Heart left ventricle (tissue), 16 donors: ENCODE results near the gene CLEC16A. TPM values are rescaled to one million over a fixed set of nuclear protein-coding genes. Genes with fewer than 3 reads are reported as not detected.

Experiments
- ATAC-seq, 4 donors: fragments of 200-7000 bp; cut with Tn5 transposase; one replicate each; pipeline ENCODE4 v1.9.1; 2020 to 2022; ENCODE audit warnings: moderate library complexity in 4 of 4, mild to moderate bottlenecking in 3 of 4, moderate number of reproducible peaks in 1 of 4
- DNase-seq, 5 donors: peaks; one replicate each; pipeline ENCODE4 v3.0.0-alpha.2; 2020
- H3K27ac ChIP-seq, 12 donors: fragments of 200-600 bp; sonication (generic) in 4 of 12; one replicate each; pipeline versions ENCODE4 v1.5.0 to v1.8.0; 2016 to 2022; ENCODE audit warnings: mild to moderate bottlenecking in 2 of 12
- H3K27me3 ChIP-seq, 9 donors: fragments of 200-600 bp; sonication (generic) in 2 of 9; one replicate each; pipeline versions ENCODE4 v1.5.1 to v1.8.0; 2016 to 2022; ENCODE audit warnings: mild to moderate bottlenecking in 3 of 9
- H3K36me3 ChIP-seq, 9 donors: fragments of 200-600 bp; sonication (generic) in 2 of 9; one replicate each; pipeline versions ENCODE4 v1.5.0 to v1.8.0; 2018 to 2022; ENCODE audit warnings: mild to moderate bottlenecking in 2 of 9
- H3K4me1 ChIP-seq, 12 donors: fragments of 200-600 bp; sonication (generic) in 4 of 12; one replicate each; pipeline versions ENCODE4 v1.5.0 to v1.8.0; 2016 to 2022; ENCODE audit warnings: mild to moderate bottlenecking in 3 of 12
- H3K4me3 ChIP-seq, 12 donors: fragments of 200-600 bp; sonication (generic) in 4 of 12; one replicate each; pipeline versions ENCODE4 v1.5.0 to v1.8.0; 2017 to 2022; ENCODE audit warnings: mild to moderate bottlenecking in 9 of 12, moderate library complexity in 4 of 12
- H3K9me3 ChIP-seq, 12 donors: fragments of 200-600 bp; sonication (generic) in 4 of 12; one replicate each; pipeline versions ENCODE4 v1.5.0 to v1.8.0; 2016 to 2022; ENCODE audit warnings: mild to moderate bottlenecking in 1 of 12
- CTCF ChIP-seq, 12 donors: fragments of 200-600 bp; sonication (generic) in 4 of 12; IDR thresholded peaks; one replicate each; pipeline versions ENCODE4 v1.5.0 to v1.8.0; 2018 to 2022; ENCODE audit warnings: antibody characterized with exemption in 12 of 12, mild to moderate bottlenecking in 5 of 12
- POLR2A ChIP-seq, 2 donors: fragments of 450-650 bp; IDR thresholded peaks; one replicate each; pipeline ENCODE4 v1.6.1; 2017; ENCODE audit warnings: antibody characterized with exemption in 2 of 2, mild to moderate bottlenecking in 2 of 2, moderate library complexity in 2 of 2
- WGBS, 4 donors: extraction: QIAGEN DNeasy Blood & Tissue Kit in 2 of 4; methylation state at CpG; one replicate each; pipeline versions ENCODE4 v1.1.5 to v1.1.7; 2013 to 2018; 5-methylcytosine and 5-hydroxymethylcytosine counted together
- intact Hi-C, 10 donors: fragments of 100-400 bp; cut with DNase I; formaldehyde crosslinking; loops; one replicate each; pipeline versions ENCODE4 v1.11.1 to v1.14.2; 2022
- polyA plus RNA-seq, 2 donors: library from polyadenylated mRNA; stranded (reverse); fragments of 200-250 nt; gene quantifications; one replicate each; pipeline ENCODE4 v1.2.3, GENCODE V29; 2013
- total RNA-seq, 9 donors: library from RNA; depleted of rRNA in 2 of 9; stranded (reverse); fragments of >200 nt in 2 of 9; fragmentation: NEBNext Ultra II Directional in 3 of 9; extraction: Animal tissue kit (Norgen Biotek cat#: 25700) in 3 of 9; gene quantifications; one replicate each; pipeline versions ENCODE4 v1.1.0 to v1.2.4, GENCODE V29; 2016 to 2023
- donor health status: ischemic (EF 13 %, LVEDD 7.1; RV severe dilation, severe dysfunction).
- donor health status: healthy with polysubstance abuse.
- donor health status: DM: no; HTN: yes; CAD: no.
- donor health status: DM: no; HTN: no; CAD: no.
- donor health status: ischemic (EF 25% LVEDD 6.9; RV normal size, moderate dysfunction).
- donor health status: ischemic (EF 25% LVEDD 5.7; RV mildly dilated, moderate dysfunction).
- donor health status: healthy.
- donor health status: DM: yes; HTN: yes; CAD: no.
- donor health status: ischemic (EF 35%, LVEDD 5.7; RV mildly dilated, moderate dysfunction).
- donor health status: nonischemic (EF 11% LVEDD 7.7; RV severe dilation, severe dysfunction).
- donor health status: DM: yes; HTN: yes; CAD: no.
- donor health status: PGD.
- donor health status: ischemic (EF 29% LVEDD 5.4; RV normal size, mild dysfunction).
- donor health status: nonischemic (EF 23%, LVEDD 6.1; RV moderate dilation, normal function).

Gene CLEC16A
- total and polyA plus RNA-seq, 11 donors, result 13.8 to 41.1 (median 23.7) TPM

GRCh38 chr16:11140466-11140865 lies 196.1 kb downstream of the CLEC16A start:
- no peak for TF ChIP-seq CTCF (IDR thresholded peaks at IDR 0.05)
- no peak for TF ChIP-seq POLR2A (IDR thresholded peaks at IDR 0.05)
- Histone ChIP-seq H3K27me3 (no peaks in the 10 kb centered on the region), H3K4me1 (peaks cover 3 to 76% (median 43%) of the 10 kb centered on the region in 12 donors), H3K36me3 (no peaks in the 10 kb centered on the region), H3K9me3 (no peaks in the 10 kb centered on the region), H3K27ac (peak overlapping the region in 4 of 12 donors; percentile 5 to 46 (median 37)), H3K4me3 (no peak overlapping the region)
- intact Hi-C loops, result no loop called here
- ATAC-seq (no peak), DNase-seq (no peak)
- WGBS, 4 donors, result 81 to 89% (median 85%) methylated on average over 4 of the region's 4 CpGs

- intact Hi-C loops, result no loop called here
Measured at GRCh38 chr16:11140867-11141266, 196.5 kb downstream of the CLEC16A start.

GRCh38 chr16:11141409-11142260 lies 197.3 kb downstream of the CLEC16A start:
- DNase-seq (no peak), ATAC-seq (no peak)
- WGBS, 4 donors, result 93 to 98% (median 97%) methylated on average over 23 to 26 of the region's 26 CpGs
- intact Hi-C loops, result loop anchor here in 1 of 10 donors (2.0 kb wide), 1 partner anchor 21 kb away; no protein-coding TSS in a partner anchor
- Histone ChIP-seq H3K4me1 (peaks cover 0 to 65% (median 33%) of the 10 kb centered on the region in 12 donors), H3K4me3 (no peak overlapping the region), H3K36me3 (no peaks in the 10 kb centered on the region), H3K27ac (peak overlapping the region in 5 of 12 donors; percentile 22 to 66 (median 44)), H3K9me3 (no peaks in the 10 kb centered on the region), H3K27me3 (no peaks in the 10 kb centered on the region)
- TF ChIP-seq CTCF (IDR thresholded peaks at IDR 0.05), result no peak
- TF ChIP-seq POLR2A (IDR thresholded peaks at IDR 0.05), result no peak

More at GRCh38 chr16:11140867-11141266, 196.5 kb downstream of the CLEC16A start:
- Histone ChIP-seq H3K27ac (peak overlapping the region in 4 of 12 donors; percentile 5 to 46 (median 23)), H3K9me3 (no peaks in the 10 kb centered on the region), H3K27me3 (no peaks in the 10 kb centered on the region), H3K36me3 (no peaks in the 10 kb centered on the region), H3K4me3 (no peak overlapping the region), H3K4me1 (peaks cover 3 to 72% (median 39%) of the 10 kb centered on the region in 12 donors)
- 58 to 77% (median 74%) methylated on average over 5 of the region's 5 CpGs; no CpG with 5 or more reads in 1 of the 4 donors for WGBS, 4 donors
- no peak for TF ChIP-seq POLR2A (IDR thresholded peaks at IDR 0.05)
- TF ChIP-seq CTCF (IDR thresholded peaks at IDR 0.05), result no peak
- DNase-seq, result peak in 1 of 5 donors; percentile 67
- ATAC-seq, result peak in 3 of 4 donors; percentile 6 to 42 (median 14)

GRCh38 chr16:11142261-11142630 lies 197.9 kb downstream of the CLEC16A start:
- Histone ChIP-seq H3K4me1 (peaks cover 0 to 61% (median 32%) of the 10 kb centered on the region in 12 donors), H3K27ac (peak overlapping the region in 5 of 12 donors; percentile 22 to 66 (median 44))

More at GRCh38 chr16:11142261-11142630, 197.9 kb downstream of the CLEC16A start:
- WGBS, 4 donors, result 60 to 67% (median 64%) methylated on average over 1 to 7 of the region's 7 CpGs
- TF ChIP-seq CTCF (IDR thresholded peaks at IDR 0.05) (no peak), POLR2A (IDR thresholded peaks at IDR 0.05) (no peak)
- intact Hi-C loops, result loop anchor here in 1 of 10 donors (2.0 kb wide), 1 partner anchor 21 kb away; no protein-coding TSS in a partner anchor
- Histone ChIP-seq H3K36me3 (no peaks in the 10 kb centered on the region), H3K4me3 (no peak overlapping the region), H3K9me3 (no peaks in the 10 kb centered on the region), H3K27me3 (no peaks in the 10 kb centered on the region)
- DNase-seq (peak in 2 of 5 donors; percentile 54 to 66), ATAC-seq (peak; percentile 49 to 72 (median 60))
